Fibroblast of gingiva (primary cell): ENCODE data around the gene SPSB1.

Experiments
- DNase-seq: peaks from one replicate; pipeline ENCODE4 v3.0.0-alpha.2; 2011; ENCODE audit warnings: low read depth

SPSB1 gene

DNA sequence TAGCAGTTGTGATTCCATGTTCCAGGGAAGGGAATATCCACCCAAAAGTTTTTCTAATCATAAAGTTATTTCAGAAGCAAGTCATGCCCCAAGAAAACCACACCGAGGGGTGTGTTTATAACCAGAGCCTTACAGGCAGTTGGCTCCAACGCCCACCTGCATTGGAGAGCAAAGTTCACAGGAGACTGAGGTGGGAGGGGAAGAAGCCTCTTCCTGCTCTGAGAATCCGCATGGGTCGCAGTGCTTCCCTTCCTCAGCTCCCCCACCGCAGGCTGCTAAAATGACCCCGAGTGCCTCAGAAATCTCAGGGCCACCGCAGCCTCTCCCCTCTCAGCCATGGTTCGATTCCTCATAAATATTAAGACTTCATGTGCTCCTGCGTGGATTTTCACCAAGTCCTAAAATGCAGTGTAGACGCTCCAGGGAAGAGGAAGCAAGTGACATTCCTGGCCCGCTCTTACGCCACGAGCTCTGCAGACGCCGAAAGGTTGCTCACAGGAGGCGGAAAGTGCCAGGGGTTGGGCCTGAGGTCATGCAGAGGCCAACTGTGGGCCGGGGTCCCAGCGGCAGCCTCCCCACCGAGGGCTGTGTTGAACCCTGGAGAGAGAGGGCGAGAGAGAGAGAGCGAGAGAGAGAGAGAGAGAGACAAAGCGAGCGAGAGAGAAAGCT is 13.4 kb upstream of the SPSB1 start:
- DNase-seq: no peak

DNA sequence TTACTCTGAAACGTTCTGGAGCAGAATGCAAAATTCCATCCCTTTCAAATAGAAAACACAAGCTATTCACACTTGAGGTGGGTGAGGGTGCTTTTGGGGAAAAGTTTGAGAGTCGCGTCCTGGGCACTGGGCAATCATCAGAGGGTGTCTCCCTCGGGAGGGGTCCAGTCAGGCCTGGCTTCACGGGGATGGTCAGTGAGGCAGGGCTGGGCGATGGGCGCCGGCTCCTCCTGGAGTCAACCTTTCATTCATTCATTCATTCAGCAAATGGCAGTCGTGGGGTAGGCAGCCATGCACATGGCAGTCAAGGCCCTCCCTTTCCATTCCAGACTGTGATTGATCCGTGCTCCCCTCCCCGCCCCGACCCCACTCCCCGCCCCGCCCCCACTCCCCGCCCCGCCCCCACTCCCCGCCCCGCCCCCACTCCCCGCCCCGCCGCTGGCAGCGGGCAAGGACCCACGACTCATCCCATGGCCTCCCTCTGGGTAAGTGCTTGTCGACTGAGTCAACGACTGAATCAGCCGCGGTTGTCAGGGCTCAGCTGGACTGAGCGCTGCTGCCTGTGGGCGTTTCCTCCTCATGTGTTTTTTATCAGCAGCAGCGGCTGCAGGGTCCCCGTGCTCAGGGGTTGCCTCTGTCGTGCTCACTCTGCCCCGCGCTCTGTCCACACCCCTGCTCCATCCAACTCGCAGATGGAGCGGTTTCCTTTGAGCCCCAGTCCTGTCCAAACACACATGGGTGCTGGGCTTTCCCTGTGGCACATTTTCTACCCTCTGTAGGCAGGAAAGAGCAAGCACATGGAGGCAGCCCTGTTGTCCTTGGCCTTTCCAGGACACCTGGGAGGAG is 12.5 kb upstream of the SPSB1 start:
- DNase-seq: peak; percentile 89

DNA sequence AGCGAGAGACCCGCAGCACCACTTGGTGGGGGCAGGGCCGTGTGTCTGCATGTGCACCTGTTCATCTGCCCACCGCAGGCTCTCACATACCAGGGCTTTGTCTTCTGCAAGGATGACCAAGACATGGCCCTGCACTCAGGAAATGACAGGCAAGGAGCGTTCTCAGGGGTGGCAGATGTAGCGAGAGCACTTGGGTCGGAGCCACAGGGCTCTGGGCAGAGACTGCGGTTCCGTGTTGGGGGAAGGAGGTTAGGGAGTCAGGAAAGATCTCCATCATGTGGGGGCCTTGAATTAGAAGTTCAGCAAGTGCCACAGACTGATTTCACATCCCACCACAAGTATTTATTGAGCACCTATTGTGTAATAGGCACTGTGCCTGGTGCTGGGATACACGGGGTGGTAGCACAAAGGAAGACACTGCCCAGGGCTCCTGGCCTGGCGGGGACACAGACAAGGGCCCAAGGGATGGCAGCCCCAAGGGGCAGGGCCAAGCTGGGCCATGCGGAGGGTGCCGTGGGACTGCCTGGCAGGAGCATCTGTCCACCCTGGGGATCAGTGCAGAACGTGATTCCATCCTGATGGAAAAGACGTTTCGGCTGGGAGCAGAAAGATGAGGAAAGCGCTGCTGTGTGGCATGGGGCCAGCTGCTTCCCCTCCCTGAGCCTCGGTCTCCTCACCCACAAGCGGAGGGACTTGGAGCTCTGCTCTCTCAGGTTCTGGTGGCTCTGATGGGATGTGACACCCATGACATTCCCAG is 11.4 kb upstream of the SPSB1 start:
- peak; percentile 55 for DNase-seq

DNA sequence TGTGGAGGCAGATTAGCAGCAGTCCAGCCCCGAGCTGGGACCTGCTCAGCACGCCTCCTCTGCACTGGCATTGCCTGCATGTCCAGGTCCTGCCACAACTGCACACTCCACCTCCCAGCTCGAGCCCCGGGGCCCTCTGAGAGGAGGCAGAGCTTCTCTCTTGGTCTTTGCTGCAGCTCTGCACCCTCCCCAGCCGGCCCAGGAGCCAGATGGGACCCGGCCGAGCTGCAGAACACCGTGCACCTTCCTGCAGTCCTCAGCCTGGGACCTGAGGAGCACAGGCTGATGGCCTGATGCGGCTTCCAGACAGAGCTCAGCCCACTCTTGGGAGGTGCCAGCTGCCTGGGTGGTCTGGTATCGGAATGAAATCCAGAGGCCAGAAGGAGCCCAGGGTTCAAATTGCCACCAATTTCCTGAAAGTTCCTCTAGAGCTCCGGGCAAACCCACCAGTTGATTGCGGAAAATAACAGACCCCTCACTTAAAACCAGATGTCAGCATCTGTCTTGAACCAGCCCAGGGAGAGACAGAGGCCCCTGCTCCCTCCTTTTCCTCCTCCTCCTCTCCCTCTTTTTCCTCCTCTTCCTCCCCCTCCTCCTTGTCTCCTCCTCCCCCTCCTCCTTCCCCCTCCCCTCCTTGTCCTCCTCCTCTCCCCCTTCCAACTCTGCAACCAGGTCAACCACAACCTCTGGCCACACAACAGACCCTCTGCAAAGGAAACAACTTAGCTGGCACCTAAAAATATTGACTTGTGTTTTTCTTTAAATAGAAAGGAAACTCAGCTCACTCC is 10.6 kb upstream of the SPSB1 start:
- DNase-seq: no peak

DNA sequence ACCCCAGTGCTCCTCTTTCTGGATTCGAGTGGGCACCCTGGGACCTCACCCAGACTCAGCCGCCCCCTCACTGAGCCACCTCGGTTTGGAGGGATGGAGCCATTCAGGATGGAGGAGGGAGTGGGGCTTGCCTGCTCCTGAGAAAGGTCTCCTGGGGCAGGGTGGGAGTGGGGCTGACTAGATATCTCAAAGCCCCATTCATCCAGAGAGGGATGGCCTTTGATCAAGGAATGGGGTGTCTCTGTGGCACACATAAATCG is 10.1 kb upstream of the SPSB1 start:
- DNase-seq: no peak

DNA sequence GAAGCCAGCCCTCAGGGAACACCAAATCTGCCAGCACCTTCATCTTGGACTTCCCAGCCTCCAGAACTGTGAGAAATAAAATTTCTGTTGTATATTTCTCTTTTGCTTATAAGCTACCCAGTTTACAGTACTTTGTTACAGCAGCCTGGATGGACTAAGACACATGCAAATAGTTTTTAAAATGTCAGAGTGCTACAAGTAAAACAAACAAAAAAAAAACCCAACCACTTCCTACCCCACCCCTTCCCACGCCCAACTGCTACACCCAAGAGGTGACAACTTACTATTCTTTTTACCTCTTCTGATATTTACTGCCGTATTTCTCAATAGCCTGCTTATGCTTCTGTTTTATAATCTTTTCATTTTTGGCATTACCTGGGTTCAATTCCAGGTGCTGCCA is 8.6 kb upstream of the SPSB1 start:
- no peak for DNase-seq

DNA sequence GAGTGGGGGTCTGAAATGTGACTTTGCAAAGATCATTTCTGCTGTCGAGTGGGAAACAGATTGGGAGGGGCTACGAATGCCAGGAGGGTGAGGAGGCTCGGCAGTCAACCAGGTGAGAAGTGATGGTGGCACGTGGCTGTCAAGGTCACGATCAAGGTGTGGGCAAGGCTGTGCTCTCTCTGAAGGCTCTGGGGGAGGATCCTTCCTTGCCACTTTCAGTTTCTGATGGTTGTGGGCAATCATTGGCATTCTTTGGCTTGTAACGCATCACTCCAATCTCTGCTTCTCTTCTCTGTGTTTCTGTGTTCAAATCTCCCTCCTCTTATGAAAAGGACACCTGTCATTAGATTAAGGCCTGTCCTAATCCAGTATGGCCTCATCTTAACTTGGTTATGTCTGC is 6.1 kb upstream of the SPSB1 start:
- DNase-seq: no peak

DNA sequence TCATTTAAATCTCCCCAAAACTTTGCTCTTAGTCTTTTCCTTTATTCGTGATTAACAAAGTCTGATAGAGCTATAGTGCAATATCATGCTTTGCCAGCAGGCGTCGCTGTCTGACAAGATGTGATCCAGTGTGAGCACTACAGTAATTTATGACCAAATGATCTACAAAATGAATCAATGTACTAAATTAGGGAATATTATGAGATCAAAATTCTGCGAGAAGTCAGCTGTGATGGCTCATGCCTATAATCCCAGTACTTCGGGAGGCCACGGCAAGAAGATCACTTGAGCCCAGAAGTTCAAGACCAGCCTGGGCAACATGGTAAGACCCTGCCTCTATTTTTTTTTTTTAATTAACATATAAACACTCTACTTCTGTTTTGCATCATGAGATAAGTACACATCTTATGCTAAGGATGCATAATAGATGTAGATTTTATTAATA is 3.6 kb upstream of the SPSB1 start:
- DNase-seq: peak; percentile 56

DNA sequence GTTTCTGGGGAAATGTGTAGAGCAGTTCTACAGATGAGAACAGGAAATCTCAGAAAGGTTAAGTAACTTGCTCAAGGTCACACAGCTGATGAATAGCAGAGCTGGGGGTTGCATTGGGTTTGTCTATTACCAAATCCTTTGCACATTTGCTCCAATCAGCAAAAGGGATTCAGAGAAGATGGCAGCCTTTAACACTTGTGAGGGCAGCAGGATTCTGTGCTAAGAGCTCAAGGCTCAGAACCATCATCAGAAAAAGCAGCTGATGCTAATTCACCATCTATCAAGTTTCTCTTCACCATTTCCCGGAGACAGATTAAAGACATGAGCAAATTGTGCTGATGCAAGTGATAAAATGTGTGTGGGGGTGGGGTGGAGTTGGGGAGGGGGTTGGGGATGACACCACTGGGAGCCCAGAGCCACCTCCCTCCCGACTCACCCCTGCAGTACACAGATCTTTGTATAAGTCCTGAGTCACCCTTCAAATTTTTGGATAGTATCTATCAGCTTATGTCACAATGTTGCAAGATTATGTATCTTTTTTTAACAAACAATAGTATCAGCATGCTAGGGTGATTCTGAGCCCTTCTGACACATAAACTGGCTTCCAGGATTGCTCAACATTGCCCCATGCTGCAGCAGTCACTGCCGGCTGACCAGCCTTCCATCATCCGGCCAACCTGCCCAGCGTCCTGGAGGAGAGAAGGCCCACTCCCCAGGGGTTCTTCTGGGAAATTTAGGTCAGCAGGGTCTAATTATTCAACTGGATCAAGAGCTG is 2.8 kb upstream of the SPSB1 start:
- peak; percentile 92 for DNase-seq

DNA sequence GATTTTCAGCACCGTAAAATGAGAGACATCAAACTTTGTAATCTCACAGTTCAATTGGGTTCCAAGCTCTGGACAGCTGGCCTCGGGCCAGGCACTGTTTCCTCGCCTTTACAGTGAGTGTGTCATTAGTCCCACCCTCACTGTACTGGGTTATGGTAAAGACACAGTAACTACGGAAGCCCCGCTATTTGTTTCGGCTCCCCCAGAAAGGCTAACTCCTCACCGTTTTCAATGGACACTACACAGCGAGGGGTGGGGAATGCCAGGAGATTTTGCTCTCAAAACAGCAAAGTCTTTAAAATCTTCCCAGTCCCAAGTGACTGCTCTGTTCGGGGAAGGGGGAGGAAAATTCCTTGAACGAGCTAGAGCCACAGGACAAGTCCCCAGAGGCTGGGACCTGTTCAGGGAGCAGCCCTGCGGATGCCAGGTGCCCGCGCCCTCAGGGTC is 757 bp upstream of the SPSB1 start:
- DNase-seq: peak; percentile 45

DNA sequence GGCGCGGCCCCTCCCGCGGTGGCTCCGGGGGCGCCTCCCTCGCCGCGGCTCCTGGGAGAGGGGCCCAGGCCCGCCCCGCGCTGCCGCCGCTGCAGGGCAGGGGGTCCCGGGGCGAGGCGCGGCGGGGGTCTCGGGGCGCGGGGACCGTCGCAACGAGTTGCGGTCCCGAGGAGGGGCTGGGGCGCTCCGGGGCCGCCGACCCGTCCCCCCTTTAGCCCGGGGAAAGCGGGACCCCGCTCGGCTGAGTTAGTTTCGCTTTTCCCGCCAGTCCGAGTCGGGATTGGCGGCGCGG is 493 bp downstream of the SPSB1 start:
- no peak for DNase-seq

DNA sequence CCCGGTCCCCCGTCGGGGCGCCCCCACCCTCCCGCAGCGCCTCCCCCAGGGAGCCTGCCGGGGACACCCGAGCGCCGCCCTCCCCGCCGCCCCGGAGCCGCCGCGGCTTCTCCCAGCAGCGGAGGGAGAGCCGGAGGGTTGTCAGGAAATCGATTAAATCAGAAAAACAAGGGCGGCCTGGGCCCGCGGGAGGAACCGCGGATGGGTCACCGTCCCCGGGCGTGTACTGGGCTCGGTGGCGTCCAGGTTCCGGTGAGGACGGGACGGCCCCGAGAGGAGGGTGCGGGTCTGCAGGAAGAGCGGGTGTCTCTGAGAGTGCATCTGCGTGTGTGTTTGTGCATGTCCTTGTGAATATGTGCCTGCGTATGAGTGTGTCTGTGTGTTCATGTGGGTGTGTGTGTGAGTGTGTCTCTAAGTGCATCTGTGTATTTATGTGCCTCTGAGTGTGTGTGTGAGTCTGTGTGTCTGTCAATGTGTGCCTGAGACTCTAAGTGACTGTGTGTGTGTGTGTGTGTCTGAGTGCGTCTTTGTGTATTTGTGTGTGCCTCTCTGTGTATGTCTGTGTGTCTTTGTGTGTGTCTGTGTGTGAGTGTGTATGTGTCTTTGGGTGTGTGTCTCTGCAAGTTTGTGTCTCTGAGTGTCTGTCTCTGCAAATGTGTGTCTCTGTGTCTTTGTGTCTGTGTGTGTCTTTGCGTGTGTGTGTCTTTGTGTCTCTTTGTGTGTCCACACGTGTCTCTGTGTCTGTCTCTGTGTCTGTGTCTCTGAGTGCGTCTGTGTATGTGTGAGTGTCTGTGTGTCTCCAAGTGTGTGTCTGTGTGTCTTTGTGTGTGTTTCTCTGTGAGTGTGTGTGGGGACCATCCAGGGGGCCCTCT is 1.1 kb downstream of the SPSB1 start:
- DNase-seq: peak; percentile 42

DNA sequence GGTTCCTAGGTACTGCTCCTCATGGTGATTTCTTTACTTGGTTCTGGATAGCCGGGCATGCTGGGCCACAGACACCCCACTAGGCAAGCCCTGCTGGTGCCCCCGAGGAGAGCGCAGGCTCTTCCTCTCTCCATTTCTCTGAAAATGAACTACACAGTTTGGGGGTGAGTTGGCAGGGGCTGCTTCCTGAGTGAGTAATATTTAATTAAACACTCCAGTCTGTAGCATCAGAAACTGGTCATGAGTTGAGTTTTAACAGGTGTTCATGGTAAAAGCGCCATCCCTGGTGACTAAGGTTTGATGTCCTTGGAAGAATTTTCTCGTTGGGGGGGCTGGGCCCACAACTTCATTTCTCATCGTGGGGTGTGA is 1.7 kb downstream of the SPSB1 start:
- DNase-seq: peak; percentile 51

DNA sequence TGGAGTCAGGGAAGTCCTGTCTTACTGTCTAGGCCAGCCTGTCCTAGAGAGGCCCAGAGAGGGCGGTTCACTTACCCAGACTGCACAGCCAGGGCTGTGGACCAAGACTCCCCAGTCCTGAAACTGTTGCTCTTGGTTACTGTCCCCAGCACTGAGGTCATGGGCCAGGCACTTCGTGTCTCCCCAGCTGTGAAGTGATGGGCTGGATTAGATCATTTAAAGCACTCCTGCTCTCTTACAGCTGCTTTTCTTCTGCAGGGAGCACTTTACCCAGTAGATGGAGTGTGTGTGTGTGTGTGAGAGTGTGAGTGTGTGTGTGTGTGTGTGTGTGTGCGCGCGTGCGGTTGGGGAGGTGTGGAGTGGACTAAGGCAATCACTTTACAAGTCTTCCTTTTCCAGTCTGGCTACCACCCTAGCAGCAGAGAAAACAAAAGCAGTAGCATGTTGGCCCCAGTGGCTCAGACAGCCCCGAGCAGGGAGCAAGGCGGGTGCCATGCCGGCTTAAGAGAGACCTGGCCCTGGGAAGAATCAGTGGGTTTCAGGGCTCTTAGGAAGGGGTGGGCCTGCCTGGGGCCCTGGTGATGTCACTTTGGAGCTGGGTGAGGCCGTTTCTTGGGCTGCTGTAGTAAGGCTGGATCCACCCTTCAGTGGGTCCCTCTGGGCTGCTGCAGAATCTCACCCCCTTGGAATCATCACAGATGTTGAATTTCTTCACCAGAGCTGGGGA is 2.4 kb downstream of the SPSB1 start:
- peak; percentile 82 for DNase-seq

DNA sequence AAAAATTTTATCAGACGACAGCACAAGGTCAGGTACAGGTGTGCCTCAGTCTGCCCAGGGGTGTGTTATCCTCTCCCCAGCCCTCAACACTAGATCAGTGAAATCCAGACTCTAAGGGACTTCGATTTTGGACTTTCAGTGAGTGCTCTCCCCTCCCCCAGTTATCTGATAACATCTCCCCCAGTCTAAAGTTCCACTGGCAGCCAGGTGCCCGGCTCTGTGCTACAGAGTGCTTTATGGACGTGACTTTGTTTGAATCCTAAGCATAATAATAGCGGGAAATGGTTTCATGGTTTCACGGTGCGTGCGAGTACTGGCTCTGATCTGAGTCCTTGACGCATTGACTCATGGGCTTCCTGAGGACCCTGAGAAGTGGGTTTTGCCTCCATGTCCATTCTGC is 3.2 kb downstream of the SPSB1 start:
- DNase-seq: no peak

DNA sequence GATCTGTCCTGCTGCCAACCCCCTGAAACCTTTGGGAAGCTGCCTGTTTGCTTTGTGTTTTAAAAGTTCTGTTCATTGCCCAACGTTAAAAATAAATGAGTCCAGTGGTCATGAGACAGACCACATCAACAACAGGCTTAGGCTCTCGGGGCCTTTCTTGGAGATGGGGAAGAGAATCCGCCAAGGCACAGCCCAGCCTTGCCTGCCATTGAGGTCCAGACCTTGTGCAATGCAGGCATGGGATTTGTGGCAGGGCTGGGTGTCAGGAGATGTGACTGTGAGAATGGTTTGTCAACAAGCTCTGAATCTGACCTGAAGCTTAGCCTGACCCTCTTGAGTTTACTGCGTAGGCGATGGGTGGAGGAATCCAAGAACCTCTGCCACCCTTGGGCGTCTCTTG is 4.2 kb downstream of the SPSB1 start:
- DNase-seq: no peak

DNA sequence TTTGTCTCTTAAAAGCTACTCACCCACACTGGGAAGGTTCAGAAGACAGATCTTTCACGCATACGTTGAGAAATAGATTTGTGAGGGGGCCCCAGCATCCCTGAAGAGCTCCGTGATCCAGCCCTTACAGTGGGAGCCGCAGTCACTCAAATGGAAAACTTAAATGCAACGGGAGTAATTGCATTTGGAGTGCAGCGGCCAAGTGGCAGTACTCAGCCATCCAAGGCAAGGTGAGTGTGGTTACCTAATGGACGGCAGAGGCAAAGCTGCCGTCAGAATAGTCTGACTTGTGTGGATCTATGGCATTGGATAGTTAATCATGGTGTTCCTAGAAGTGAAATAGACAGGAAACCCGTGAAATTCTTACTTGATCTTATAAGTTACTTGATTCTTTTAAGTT is 5.1 kb downstream of the SPSB1 start:
- DNase-seq: no peak

DNA sequence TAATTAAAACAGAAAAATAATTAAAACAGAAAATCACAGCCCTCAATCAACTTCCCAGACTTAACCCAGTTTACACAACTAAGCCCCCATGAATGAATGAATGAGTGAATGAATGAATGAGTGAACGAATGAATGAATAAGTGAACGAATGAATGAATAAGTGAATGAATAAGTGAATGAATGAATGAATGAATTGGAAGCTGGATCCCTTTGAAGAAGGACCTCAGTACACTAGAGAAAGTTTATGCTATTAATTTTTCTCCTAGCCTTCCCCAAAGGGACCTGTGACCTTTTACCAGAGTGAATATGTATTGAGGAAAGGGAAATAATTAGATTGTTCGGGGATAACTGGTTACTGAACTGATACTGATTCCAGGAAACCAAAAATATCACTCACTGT is 5.6 kb downstream of the SPSB1 start:
- no peak for DNase-seq

DNA sequence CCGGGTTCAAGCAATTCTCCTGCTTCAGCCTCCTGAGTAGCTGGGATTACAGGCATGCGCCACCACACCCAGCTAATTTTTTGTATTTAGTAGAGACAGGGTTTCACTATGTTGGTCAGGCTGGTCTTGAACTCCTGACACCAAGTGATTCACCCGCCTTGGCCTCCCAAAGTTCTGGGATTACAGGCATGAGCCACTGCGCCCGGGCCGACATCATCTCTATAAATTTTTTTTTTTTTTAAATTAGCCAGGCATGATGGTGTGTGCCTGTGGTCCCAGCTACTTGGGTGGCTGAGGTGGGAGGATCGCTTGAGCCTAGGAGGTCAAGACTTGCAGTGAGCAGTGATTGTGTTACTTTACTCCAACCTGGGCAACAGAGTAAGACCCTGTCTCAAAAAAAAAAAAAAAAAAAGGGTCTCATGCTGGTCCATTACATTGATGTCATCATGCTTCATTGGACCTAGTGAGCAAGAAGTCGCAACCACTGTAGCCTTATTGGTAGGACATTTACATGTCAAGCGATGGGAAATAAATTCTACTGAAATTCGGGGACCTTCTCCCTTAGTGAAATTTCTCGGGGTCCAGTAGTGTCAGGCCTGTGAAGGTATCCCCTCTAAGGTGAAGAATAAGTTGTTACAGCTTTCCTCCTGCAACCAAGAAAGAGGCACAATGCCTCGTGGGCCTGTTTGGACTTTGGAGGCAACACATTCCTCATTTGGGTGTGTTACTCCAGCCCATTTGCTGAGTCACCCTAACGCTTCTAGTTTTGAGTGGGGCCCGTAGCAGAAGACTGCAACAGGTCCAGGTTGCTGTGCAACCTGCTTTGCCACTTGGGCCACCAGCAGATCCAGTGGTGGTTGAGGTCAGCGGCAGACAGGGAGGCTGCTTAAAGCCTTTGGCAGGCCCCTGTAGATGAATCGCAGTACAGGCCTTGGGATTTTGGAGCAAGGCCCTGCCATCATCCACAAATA is 7.2 kb downstream of the SPSB1 start:
- DNase-seq: peak; percentile 63
